ENCODE data around the gene FGGY.
"Not testable (repeated sequence)": the region's sequence is repeated elsewhere in the genome, so short reads cannot be mapped to it uniquely, and the experiment has no call there.

Gene FGGY

GRCh38 chr1:59354239-59354638 is 57.3 kb downstream of the FGGY start:
- DNase-seq = not testable (repeated sequence)

DNA sequence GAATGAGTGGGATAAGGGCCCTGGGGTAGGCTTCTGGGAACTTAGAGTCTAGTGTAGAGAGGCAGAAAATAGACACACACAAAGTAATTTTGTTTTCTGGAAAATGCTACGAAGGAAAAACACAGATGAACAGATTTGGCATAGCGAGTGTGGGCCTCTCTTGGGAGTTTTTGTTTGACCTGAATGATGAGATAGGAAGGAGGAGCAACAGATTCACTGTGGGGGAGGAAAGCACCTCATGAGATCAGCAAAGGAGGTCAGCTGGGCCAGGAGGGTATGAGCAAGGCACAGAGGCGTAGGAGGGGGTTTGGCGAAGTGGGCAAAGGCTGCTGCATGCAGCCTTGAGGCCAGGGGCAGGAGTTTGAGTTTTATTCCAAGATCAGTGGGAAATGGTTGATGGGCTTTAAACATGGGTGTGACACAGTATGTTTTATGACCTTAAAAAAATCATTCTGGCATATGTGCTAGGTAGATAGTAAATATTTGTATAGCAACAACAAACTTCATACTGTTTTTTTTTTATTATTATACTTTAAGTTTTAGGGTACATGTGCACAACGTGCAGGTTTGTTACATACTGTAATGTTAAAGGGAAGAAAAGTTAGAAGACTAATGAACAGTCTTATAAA is 57.9 kb downstream of the FGGY start:
- no peak for DNase-seq

GRCh38 chr1:59355361-59355760 is 58.5 kb downstream of the FGGY start:
- DNase-seq = no peak

GRCh38 chr1:59356627-59357026 is 59.7 kb downstream of the FGGY start:
- DNase-seq = no peak

DNA sequence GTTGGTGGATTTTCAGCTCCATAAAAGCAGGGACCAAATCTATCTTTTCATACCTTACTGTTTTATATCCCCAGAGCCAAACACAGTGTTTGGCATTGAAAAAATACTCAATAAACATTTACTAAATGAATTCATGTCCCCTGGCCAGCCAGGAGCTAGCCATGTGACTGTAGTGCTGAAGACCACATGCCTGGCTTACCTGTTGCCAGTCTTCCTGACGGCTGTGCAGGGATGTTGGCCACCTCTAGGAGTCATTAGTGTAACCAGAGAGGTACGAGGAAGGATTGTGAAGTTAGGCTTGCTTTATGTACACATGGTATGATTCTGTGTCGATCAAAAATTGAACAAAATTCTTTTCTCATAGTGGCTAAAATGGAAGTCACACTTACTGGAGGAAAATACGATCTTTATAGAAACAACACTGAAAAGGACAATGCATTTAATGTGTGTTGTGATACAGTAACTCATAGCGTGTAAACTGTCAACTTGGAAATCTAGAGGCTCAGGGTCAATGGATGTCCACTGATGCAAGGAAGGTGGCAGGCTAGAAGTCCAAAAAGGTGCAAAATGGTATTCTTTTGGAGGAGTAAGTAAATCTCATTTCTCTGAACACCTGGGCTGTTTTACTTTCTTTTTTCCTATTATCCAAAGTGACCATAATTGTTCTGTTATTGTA is 60.9 kb downstream of the FGGY start:
- DNase-seq = no peak

DNA sequence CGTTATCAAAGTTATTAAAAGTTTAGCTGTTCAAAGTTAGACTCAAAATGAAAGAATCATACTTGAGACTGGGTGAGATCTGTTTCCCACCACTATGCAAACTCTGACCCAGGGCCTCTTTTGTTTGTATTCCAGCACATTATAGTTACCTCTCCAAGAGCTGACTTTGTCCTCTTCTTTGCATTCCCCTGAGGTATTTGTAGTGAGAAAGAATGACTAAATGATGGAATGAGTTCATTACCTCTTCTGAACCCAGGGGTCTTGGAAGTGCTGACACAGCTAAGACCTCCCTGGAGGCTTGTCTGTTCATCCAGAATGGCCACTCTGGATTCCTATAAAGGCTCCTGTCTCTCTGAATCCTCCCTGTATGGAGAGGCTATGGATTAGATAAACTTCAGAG is 62.4 kb downstream of the FGGY start:
- DNase-seq = no peak

DNA sequence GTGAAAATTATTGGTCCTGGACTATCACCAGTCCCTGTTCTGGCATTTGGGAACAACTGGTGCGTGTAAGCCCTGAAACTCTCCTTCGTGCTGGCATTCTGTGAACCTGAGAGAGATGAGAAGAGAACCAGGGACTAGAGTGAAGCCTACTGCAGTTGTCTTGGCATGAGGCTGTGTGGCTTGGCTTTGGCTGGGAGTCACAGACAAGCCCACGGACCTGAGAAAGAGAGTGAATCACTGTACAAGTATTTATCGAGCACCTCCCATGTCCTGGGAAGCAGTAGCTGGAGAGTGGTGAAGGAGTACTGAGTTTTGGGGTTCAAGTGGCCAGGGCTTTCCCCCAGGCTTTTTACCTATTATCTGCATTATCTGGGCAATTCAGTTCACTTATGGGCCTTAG is 63.3 kb downstream of the FGGY start:
- no peak for DNase-seq

DNA sequence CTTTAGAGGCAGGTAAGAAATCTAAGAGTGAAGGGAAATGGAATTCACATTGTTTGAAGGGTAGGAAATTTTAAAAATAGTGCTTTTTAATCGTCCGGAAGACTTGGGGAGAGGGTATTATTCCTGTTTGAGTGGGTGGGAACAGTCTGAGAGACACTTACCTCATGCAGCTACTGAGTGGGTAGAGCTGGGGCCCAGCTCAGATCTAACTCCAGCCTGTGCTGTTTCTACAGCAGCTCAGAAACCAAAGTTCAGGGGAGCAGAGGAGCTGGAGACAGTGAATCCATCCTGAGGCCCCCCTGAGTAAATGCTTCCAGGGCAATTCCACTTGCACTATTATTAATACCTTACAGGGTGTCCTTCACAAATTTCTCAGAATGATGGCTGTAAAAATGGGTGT is 63.8 kb downstream of the FGGY start:
- no peak for DNase-seq

GRCh38 chr1:59361766-59362165 is 64.9 kb downstream of the FGGY start:
- no peak for DNase-seq

DNA sequence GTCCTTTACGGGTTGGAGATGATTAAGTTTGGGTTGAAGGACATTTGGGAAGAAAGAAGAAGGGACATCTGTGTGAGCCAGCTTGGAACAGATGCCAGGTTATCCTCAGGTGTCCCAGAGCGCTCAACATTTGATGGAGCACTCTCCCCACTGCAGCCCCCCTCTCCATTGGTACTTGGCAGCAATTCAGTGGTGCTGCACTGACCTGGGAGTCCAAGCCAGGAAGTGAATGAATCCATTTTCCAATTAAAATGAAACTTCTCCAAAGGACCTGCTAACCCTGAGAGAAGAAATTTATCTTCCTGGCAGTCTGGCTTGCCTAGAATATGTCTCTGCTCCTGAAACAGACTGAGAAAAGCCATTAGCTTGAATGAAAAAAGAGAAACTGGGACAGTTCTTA is 67.1 kb downstream of the FGGY start:
- DNase-seq = no peak

DNA sequence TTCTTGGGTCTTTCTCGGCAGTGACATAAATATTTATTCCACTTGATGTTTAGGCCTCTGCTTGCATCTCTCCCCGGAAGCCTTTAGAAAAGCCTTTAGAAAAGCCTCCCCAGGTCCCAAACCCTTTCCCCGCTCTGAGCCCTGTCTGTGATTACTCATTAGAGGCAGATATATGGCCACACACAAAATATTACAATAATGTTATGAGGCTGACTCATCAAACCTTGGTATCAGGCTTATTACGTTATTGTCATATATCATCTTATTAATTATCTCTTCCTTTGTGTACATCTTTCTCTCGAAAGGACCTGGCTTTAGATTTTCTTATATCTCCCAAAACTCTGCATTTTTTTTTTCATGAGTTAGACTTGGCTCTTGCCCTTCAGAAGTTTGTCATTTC is 69.5 kb downstream of the FGGY start:
- DNase-seq = no peak

DNA sequence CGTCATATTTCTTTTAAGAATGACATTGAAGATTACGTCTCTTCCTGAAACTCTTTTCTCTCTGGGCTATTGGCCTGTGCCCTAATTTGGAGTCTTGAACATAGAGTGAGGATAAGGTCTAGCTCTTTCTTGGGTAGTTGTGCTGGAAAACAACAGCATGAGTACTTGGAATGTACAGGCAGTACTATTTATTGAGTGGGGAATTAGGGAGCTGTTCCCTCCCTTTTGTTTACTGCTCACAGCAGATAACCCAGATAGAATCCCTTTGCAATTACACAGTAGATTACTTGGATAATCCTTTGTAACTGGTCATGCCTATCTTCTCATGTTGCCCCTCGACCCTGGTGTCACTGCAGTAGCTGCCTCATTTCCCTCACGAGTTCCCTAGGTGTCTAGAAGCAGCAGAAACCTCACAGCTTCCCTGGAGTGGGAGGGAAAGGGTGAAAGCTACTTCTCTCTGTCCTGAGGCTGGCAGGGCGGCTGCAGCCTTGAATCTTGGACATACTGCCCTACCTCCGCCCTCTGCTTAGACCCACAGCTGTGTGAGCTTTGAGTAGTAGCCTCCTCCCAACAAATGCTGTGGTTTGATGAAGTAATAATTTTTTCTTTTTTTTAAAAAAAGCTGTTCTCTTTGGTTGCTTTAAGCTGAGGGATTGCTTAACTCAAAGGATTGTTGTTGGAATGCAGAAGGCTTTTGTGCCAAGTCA is 70.6 kb downstream of the FGGY start:
- DNase-seq = no peak

- no peak for DNase-seq
These were observed 71.2 kb downstream of the FGGY start for GRCh38 chr1:59368008-59368670.

DNA sequence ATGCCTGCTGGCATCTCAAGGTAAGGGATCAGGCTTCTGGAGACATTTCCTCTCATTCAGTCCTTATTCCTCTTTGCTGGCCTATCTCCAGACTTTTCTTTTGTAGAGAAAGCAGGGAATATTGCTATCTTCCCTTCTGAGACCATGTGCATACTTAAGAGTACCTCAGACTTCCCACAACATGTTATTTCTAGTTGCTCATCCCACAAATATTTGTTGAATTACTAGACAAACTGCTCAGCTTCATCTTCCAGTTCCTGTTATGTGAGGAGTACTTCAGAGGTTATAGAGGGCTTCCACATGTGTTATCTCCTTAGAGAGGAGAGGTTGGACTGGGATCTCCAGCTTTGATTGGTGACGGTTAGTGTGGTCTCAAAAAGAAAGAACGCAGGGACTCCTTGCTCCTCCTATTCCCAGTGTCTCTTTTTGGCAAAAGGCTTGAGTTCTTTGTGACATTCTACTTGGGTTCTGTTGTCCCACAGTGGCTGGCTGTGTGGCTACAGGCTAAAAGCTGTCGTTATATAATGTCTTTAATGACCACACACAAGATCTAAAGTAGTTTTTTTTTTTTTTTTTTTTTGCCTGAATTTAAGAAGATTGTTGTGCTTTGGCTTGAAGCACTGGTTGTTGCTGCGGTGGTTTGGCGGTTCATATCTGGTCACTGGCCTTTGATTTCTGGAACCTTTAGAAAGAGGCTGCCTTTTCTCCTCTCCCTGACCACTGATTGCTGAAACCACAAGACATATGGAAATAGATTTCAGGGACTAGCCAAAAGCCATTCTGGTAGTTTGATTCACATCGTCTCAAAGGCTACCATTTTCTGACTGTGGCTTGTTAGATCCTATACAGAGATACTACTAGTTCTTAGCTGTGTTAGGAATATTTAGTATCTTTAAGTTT is 78.7 kb downstream of the FGGY start:
- DNase-seq = no peak

DNA sequence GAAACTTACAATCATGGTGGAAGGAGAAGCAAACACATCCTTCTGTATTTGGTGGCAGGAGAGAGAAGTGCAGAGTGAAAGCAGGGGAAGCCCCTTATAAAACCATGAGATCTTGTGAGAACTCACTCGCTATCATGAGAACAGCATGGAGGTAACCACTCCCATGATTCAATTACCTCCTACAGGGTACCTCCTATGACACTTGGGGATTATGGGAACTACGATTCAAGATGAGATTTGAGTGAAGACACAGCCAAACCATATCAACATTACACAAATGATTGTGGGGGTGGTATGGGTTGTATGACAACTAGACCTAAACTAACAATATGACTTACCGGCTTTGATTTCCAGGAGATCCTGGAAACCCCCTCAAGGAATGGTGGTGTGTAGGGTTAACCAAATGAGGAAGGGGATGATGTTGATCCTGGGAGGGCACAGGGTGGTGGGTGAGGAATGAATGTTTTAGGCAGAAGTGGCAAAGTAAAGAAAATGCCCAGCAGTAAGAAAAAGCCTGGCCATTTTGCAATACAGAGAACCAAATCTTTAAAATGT is 80.5 kb downstream of the FGGY start:
- no peak for DNase-seq

DNA sequence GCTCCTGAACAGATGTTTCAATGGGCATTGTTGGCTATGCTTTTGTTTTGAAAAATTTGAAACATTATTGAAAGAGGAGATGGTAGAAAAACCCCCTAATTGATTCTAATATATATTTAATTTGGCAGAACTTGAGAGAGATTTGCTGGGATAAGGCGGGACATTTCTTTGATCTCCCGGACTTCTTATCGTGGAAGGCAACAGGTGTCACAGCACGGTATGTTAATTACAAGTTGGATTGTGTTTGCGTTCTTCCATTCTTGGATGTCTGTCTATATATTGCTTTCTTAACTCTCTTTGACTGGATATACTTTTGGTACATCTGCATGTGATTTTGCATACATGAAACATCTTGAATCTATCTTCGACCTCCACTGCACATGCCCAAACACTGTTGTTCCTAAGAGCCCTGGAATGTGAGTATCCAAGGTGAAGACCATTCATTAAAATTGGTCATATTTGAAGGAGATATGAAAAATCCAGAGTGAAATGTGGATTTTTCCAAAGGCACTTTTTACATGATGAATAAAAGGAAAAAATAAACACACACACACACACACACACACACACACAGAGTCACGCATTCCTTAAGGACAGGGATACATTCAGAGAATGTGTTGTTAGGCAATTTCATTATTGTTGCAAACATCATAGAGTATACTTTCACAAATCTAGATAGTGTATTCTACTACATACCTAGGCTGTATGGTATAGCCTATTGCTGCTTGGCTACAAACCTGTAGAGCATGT is 81.9 kb downstream of the FGGY start:
- no peak for DNase-seq

DNA sequence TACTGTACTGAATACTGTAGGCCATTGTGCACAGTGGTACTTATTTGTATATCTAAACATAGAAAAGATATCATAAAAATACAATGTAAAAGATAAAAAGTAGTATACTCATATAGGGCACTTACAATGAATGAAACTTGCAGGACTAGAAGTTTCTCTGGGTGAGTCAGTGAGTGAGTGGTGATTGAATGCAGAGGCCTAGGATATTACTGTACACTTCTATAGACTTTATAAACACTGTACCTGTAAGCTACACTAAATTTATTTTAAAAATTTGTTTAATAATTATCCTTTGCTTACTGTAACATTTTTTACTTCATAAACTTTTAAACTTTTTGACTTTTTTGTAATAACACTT is 82.5 kb downstream of the FGGY start:
- DNase-seq = no peak

DNA sequence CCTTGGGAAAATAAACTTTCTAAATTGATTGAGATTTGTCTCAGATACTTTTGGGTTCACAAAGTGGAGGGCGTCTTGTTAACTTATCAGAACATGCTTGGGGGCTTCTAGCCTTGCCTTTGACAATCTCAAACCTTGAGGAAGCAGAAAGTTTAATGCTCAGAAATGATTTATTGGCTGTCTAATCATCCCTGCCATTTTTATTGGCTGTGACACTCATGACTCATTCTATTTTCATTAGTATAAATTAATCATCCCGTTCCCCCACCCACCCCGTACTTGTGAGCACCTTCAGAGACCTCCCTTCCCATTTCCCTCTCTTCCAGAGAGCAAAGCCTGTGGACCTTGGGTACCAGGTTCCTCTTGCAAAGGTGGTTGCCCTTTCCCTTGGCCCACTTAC is 87.1 kb downstream of the FGGY start:
- no peak for DNase-seq

- DNase-seq = no peak
These were observed 87.5 kb downstream of the FGGY start for GRCh38 chr1:59384443-59384842.

DNA sequence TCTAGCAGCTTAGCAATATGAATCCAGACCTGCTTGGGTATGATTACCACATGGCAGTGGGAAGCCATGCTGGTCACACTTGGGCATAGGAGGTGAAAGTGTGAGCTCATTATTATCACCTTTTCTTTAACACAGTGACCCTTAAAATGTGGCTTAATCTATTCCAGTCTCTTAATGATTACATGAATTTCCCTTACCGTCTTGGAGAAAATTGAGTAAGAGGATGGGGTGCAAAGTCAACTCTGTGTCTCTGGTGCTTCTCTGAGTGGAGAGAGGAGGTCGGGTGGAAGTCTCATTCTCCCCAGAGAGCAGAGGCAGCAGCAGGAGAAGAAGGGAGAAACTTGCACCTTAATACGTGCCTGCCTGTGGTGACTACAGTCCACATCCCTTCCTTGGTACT is 91.3 kb downstream of the FGGY start:
- DNase-seq = no peak

GRCh38 chr1:59389847-59390246 is 93.0 kb downstream of the FGGY start:
- DNase-seq = no peak

- DNase-seq = no peak
These were observed 93.4 kb downstream of the FGGY start for GRCh38 chr1:59390307-59390706.

Data from CD4-positive, alpha-beta T cell treated with Interleukin-6 for 4 hours (primary cell).